22Rv1 (cell line): ENCODE data around the gene NSUN7.

Experiments
- ZFX ChIP-seq: fragments of 450-650 bp; IDR thresholded peaks from 2 replicates; pipeline ENCODE4 v1.6.1; 2017; ENCODE audit warnings: antibody characterized with exemption, borderline replicate concordance
- TF ChIP-seq, protein P1 (sequence below): fragments of 450-650 bp; IDR thresholded peaks from 2 replicates; pipeline ENCODE4 v1.5.1; 2017; ENCODE audit warnings: mild to moderate bottlenecking

DNA sequence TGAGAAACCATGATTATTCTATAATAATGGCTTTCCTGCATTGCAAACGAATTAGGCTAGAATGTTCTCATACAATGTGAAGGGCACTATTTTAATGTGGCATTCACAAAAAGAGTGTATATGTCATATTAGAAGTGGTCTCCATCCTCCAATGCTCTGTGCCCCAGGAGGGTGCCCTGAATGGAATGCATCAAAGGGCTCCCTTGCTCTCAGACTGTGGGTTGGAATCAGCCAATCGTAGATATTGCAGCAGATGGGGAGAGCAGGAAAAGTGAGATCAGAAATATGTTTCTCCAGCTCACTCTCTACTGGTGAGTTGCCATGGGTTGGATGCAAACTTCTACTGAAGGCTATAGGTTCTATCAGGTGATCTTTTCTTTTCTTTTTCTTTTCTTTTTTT is 11.9 kb upstream of the NSUN7 start:
- TF ChIP-seq, protein P1, sequence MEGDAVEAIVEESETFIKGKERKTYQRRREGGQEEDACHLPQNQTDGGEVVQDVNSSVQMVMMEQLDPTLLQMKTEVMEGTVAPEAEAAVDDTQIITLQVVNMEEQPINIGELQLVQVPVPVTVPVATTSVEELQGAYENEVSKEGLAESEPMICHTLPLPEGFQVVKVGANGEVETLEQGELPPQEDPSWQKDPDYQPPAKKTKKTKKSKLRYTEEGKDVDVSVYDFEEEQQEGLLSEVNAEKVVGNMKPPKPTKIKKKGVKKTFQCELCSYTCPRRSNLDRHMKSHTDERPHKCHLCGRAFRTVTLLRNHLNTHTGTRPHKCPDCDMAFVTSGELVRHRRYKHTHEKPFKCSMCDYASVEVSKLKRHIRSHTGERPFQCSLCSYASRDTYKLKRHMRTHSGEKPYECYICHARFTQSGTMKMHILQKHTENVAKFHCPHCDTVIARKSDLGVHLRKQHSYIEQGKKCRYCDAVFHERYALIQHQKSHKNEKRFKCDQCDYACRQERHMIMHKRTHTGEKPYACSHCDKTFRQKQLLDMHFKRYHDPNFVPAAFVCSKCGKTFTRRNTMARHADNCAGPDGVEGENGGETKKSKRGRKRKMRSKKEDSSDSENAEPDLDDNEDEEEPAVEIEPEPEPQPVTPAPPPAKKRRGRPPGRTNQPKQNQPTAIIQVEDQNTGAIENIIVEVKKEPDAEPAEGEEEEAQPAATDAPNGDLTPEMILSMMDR, result no peak
- no peak for TF ChIP-seq ZFX
